GM23338 (cell line): Measurements from ENCODE around the gene SIAE. TPM values are rescaled to one million over a fixed set of nuclear protein-coding genes. Genes with fewer than 3 reads are reported as not detected.
A peak's percentile ranks its signal among the peaks of the same experiment; 100 is the strongest.

Experiments
- ATAC-seq: fragments of 200-7000 bp; cut with Tn5 transposase; 3 replicates; pipeline ENCODE4 v1.9.1; 2020
- DNase-seq: peaks from one replicate; pipeline ENCODE4 v3.0.0-alpha.2; 2015; ENCODE audit warnings: low spot score
- H2AFZ ChIP-seq: fragments of 200-600 bp; sonication (generic); 2 replicates; pipeline ENCODE4 v1.8.0; 2016; ENCODE audit warnings: antibody characterized with exemption, mild to moderate bottlenecking, moderate library complexity
- H3F3A ChIP-seq: fragments of 200-600 bp; sonication (generic); replicated peaks from 2 replicates; pipeline ENCODE4 v1.8.0; 2017; ENCODE audit warnings: antibody characterized with exemption, mixed run types, low read depth
- H3K27ac ChIP-seq: fragments of 200-600 bp; sonication (generic); 2 replicates; pipeline ENCODE4 v1.6.1; 2016; ENCODE audit warnings: low read depth
- H3K27me3 ChIP-seq: fragments of 200-600 bp; sonication (generic); 2 replicates; pipeline ENCODE4 v1.8.0; 2016; ENCODE audit warnings: mild to moderate bottlenecking, mixed run types, moderate library complexity; ENCODE audit not compliant: insufficient read depth
- H3K36me3 ChIP-seq: fragments of 200-600 bp; sonication (generic); 2 replicates; pipeline ENCODE4 v1.8.0; 2016; ENCODE audit warnings: mild to moderate bottlenecking; ENCODE audit not compliant: insufficient read depth
- H3K4me1 ChIP-seq: fragments of 200-600 bp; sonication (generic); 2 replicates; pipeline ENCODE4 v1.8.0; 2016; ENCODE audit warnings: mild to moderate bottlenecking, moderate library complexity; ENCODE audit not compliant: insufficient read depth
- H3K4me2 ChIP-seq: fragments of 200-600 bp; sonication (generic); 2 replicates; pipeline ENCODE4 v1.7.1; 2017; ENCODE audit warnings: mixed run types
- H3K4me3 ChIP-seq: fragments of 200-600 bp; sonication (generic); 2 replicates; pipeline ENCODE4 v1.6.1; 2016; ENCODE audit warnings: mixed run types
- H3K79me2 ChIP-seq: fragments of 200-600 bp; sonication (generic); replicated peaks from 2 replicates; pipeline ENCODE4 v1.8.0; 2017; ENCODE audit warnings: mild to moderate bottlenecking; ENCODE audit not compliant: insufficient read depth
- H3K9me2 ChIP-seq: fragments of 200-600 bp; sonication (generic); 2 replicates; pipeline ENCODE4 v1.8.0; 2017; ENCODE audit not compliant: insufficient read depth
- H4K20me1 ChIP-seq: fragments of 200-600 bp; sonication (generic); replicated peaks from 2 replicates; pipeline ENCODE4 v1.8.0; 2017; ENCODE audit warnings: mild to moderate bottlenecking; ENCODE audit not compliant: insufficient read depth
- H3K27ac Mint-ChIP-seq: 2 replicates; pipeline ENCODE4 v1.8.0; 2020; ENCODE audit warnings: inconsistent platforms, mild to moderate bottlenecking, moderate library complexity, mixed read lengths
- H3K27me3 Mint-ChIP-seq: 3 replicates; pipeline ENCODE4 v1.8.0; 2022; ENCODE audit warnings: low read depth, mild to moderate bottlenecking, moderate library complexity, mixed read lengths, inconsistent platforms; ENCODE audit not compliant: insufficient read depth, poor library complexity
- H3K36me3 Mint-ChIP-seq: 3 replicates; pipeline ENCODE4 v1.8.0; 2021; ENCODE audit warnings: low read depth, mild to moderate bottlenecking, inconsistent platforms, moderate library complexity, mixed read lengths
- H3K4me1 Mint-ChIP-seq: 3 replicates; pipeline ENCODE4 v1.8.0; 2020; ENCODE audit warnings: mild to moderate bottlenecking, inconsistent platforms, mixed read lengths
- H3K4me3 Mint-ChIP-seq: 3 replicates; pipeline ENCODE4 v1.8.0; 2021; ENCODE audit warnings: moderate library complexity, mild to moderate bottlenecking, inconsistent platforms, mixed read lengths
- H3K9me3 Mint-ChIP-seq: 3 replicates; pipeline ENCODE4 v1.8.0; 2020; ENCODE audit warnings: moderate library complexity, mild to moderate bottlenecking, inconsistent platforms, mixed read lengths
- EZH2 ChIP-seq: fragments of 200-600 bp; sonication (generic); IDR thresholded peaks from one replicate; pipeline ENCODE4 v1.8.0; 2017; ENCODE audit warnings: antibody characterized with exemption, mild to moderate bottlenecking, low read depth; ENCODE audit not compliant: unreplicated experiment
- EZH2phosphoT487 ChIP-seq: fragments of 200-600 bp; sonication (generic); IDR thresholded peaks from one replicate; pipeline ENCODE4 v1.8.1; 2018; ENCODE audit warnings: antibody characterized with exemption; ENCODE audit not compliant: unreplicated experiment
- POLR2AphosphoS5 ChIP-seq: IDR thresholded peaks from 2 replicates; pipeline ENCODE4 v1.6.1; 2016; ENCODE audit warnings: antibody characterized with exemption, low read depth
- REST ChIP-seq: IDR thresholded peaks from one replicate; pipeline ENCODE4 v1.6.1; 2018; ENCODE audit warnings: antibody characterized with exemption; ENCODE audit not compliant: unreplicated experiment
- polyA plus RNA-seq: library from polyadenylated mRNA; unstranded; fragments of >200 nt; fragmentation: Nextera tagmentation; extraction: Ambion mirVana; gene quantifications from 2 replicates; pipeline ENCODE4 v1.2.1, GENCODE V29; 2016
- total RNA-seq: library from RNA; depleted of rRNA; stranded (reverse); fragments of >200 nt; shearing (Covaris generic); gene quantifications from 2 replicates; pipeline ENCODE4 v1.2.3, GENCODE V29; 2014
- TF ChIP-seq, protein P1 (sequence below), 2 experiments: fragments of 200-600 bp in 1 of 2; sonication (generic) in 1 of 2; conservative IDR thresholded peaks; 2 replicates each; pipeline versions ENCODE4 v1.5.1 to v1.6.1; 2016 to 2017; ENCODE audit warnings: antibody characterized with exemption in 2 of 2, low read depth in 2 of 2, mild to moderate bottlenecking in 2 of 2, moderate library complexity in 1 of 2
- TF ChIP-seq, protein P2 (sequence below): fragments of 250-450 bp; sonication (Bioruptor Pico); IDR thresholded peaks from 2 replicates; pipeline ENCODE4 v1.5.0; 2020; ENCODE audit warnings: mild to moderate bottlenecking, moderate library complexity

The SIAE gene
- total and polyA plus RNA-seq, 2 experiments from 2014 or later, result 1.1 to 1.7 TPM

GRCh38 chr11:124640666-124641065, 32.9 kb downstream of the SIAE start:
- Histone ChIP-seq H3K4me3 (no peak overlapping the region), H3K27me3 (no peaks in the 10 kb centered on the region), H3K79me2 (no peaks in the 10 kb centered on the region), H3K4me2 (no peak overlapping the region), H3K36me3 (no peaks in the 10 kb centered on the region), H2AFZ (no peak overlapping the region), H3K9me2 (peaks cover 11% of the 10 kb centered on the region; the same call in 1 of the 2 replicates), H4K20me1 (no peaks in the 10 kb centered on the region; the same call in none of the 2 replicates), H3K27ac (no peak overlapping the region), H3F3A (no peaks in the 10 kb centered on the region), H3K4me1 (no peaks in the 10 kb centered on the region)
- peak; percentile 64 for ATAC-seq
- DNase-seq, result peak; percentile 63
- Mint-ChIP-seq H3K4me3 (no peak overlapping the region), H3K4me1 (peaks cover 12% of the 10 kb centered on the region; the same call in 2 of the 3 replicates), H3K27me3 (peaks cover 6% of the 10 kb centered on the region), H3K9me3 (peaks cover 6% of the 10 kb centered on the region; the same call in 1 of the 3 replicates), H3K36me3 (peaks cover 19% of the 10 kb centered on the region; the same call in 2 of the 3 replicates), H3K27ac (no peak overlapping the region)
- TF ChIP-seq, protein P1, sequence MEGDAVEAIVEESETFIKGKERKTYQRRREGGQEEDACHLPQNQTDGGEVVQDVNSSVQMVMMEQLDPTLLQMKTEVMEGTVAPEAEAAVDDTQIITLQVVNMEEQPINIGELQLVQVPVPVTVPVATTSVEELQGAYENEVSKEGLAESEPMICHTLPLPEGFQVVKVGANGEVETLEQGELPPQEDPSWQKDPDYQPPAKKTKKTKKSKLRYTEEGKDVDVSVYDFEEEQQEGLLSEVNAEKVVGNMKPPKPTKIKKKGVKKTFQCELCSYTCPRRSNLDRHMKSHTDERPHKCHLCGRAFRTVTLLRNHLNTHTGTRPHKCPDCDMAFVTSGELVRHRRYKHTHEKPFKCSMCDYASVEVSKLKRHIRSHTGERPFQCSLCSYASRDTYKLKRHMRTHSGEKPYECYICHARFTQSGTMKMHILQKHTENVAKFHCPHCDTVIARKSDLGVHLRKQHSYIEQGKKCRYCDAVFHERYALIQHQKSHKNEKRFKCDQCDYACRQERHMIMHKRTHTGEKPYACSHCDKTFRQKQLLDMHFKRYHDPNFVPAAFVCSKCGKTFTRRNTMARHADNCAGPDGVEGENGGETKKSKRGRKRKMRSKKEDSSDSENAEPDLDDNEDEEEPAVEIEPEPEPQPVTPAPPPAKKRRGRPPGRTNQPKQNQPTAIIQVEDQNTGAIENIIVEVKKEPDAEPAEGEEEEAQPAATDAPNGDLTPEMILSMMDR (conservative IDR thresholded peaks at IDR 0.05; ENCODE audit: low read depth in 2 of 2), result peak; percentile 46 to 62
- no peak for TF ChIP-seq EZH2phosphoT487
- TF ChIP-seq, protein P2, sequence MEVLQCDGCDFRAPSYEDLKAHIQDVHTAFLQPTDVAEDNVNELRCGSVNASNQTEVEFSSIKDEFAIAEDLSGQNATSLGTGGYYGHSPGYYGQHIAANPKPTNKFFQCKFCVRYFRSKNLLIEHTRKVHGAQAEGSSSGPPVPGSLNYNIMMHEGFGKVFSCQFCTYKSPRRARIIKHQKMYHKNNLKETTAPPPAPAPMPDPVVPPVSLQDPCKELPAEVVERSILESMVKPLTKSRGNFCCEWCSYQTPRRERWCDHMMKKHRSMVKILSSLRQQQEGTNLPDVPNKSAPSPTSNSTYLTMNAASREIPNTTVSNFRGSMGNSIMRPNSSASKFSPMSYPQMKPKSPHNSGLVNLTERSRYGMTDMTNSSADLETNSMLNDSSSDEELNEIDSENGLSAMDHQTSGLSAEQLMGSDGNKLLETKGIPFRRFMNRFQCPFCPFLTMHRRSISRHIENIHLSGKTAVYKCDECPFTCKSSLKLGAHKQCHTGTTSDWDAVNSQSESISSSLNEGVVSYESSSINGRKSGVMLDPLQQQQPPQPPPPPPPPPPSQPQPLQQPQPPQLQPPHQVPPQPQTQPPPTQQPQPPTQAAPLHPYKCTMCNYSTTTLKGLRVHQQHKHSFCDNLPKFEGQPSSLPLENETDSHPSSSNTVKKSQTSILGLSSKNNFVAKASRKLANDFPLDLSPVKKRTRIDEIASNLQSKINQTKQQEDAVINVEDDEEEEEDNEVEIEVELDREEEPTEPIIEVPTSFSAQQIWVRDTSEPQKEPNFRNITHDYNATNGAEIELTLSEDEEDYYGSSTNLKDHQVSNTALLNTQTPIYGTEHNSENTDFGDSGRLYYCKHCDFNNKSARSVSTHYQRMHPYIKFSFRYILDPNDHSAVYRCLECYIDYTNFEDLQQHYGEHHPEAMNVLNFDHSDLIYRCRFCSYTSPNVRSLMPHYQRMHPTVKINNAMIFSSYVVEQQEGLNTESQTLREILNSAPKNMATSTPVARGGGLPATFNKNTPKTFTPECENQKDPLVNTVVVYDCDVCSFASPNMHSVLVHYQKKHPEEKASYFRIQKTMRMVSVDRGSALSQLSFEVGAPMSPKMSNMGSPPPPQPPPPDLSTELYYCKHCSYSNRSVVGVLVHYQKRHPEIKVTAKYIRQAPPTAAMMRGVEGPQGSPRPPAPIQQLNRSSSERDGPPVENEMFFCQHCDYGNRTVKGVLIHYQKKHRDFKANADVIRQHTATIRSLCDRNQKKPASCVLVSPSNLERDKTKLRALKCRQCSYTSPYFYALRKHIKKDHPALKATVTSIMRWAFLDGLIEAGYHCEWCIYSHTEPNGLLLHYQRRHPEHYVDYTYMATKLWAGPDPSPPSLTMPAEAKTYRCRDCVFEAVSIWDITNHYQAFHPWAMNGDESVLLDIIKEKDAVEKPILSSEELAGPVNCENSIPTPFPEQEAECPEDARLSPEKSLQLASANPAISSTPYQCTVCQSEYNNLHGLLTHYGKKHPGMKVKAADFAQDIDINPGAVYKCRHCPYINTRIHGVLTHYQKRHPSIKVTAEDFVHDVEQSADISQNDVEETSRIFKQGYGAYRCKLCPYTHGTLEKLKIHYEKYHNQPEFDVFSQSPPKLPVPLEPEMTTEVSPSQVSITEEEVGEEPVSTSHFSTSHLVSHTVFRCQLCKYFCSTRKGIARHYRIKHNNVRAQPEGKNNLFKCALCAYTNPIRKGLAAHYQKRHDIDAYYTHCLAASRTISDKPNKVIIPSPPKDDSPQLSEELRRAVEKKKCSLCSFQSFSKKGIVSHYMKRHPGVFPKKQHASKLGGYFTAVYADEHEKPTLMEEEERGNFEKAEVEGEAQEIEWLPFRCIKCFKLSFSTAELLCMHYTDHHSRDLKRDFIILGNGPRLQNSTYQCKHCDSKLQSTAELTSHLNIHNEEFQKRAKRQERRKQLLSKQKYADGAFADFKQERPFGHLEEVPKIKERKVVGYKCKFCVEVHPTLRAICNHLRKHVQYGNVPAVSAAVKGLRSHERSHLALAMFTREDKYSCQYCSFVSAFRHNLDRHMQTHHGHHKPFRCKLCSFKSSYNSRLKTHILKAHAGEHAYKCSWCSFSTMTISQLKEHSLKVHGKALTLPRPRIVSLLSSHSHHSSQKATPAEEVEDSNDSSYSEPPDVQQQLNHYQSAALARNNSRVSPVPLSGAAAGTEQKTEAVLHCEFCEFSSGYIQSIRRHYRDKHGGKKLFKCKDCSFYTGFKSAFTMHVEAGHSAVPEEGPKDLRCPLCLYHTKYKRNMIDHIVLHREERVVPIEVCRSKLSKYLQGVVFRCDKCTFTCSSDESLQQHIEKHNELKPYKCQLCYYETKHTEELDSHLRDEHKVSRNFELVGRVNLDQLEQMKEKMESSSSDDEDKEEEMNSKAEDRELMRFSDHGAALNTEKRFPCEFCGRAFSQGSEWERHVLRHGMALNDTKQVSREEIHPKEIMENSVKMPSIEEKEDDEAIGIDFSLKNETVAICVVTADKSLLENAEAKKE (CRISPR knock-in tag), result no peak
- no peak for TF ChIP-seq EZH2
- TF ChIP-seq REST, result no peak
- TF ChIP-seq POLR2AphosphoS5, result no peak
